Smooth muscle cell (in vitro differentiated cells): ENCODE results near the gene ATP5PD. TPM values are rescaled to one million over a fixed set of nuclear protein-coding genes. Genes with fewer than 3 reads are reported as not detected.

Experiments
- DNase-seq: peaks from one replicate; lab custom pipeline; 2025; ENCODE audit not compliant: unreplicated experiment; lab: John Stamatoyannopoulos, UW
- H2AFZ ChIP-seq: fragments of 200-600 bp; sonication (generic); 2 replicates; pipeline ENCODE4 v1.6.0; 2016; ENCODE audit warnings: antibody characterized with exemption, low read depth, mild to moderate bottlenecking
- H3F3A ChIP-seq: fragments of 200-600 bp; sonication (generic); 2 replicates; pipeline ENCODE4 v1.6.0; 2017; ENCODE audit warnings: antibody characterized with exemption, low read depth
- H3K27ac ChIP-seq: fragments of 200-600 bp; sonication (generic); 2 replicates; pipeline ENCODE4 v1.5.1; 2016; ENCODE audit warnings: low read depth, mild to moderate bottlenecking
- H3K27me3 ChIP-seq: fragments of 200-600 bp; sonication (generic); 2 replicates; pipeline ENCODE4 v1.6.1; 2016; ENCODE audit warnings: low read depth, mild to moderate bottlenecking
- H3K36me3 ChIP-seq: fragments of 200-600 bp; sonication (generic); 2 replicates; pipeline ENCODE4 v1.5.1; 2016; ENCODE audit warnings: low read depth
- H3K4me1 ChIP-seq: fragments of 200-600 bp; sonication (generic); 2 replicates; pipeline ENCODE4 v1.5.1; 2016; ENCODE audit warnings: low read depth
- H3K4me2 ChIP-seq: fragments of 200-600 bp; sonication (generic); 2 replicates; pipeline ENCODE4 v1.6.0; 2016; ENCODE audit warnings: mild to moderate bottlenecking
- H3K4me3 ChIP-seq: fragments of 200-600 bp; sonication (generic); 2 replicates; pipeline ENCODE4 v1.5.1; 2016; ENCODE audit warnings: mild to moderate bottlenecking
- H3K79me2 ChIP-seq: fragments of 200-600 bp; sonication (generic); 2 replicates; pipeline ENCODE4 v1.6.0; 2016; ENCODE audit warnings: low read depth, mild to moderate bottlenecking
- H3K9ac ChIP-seq: fragments of 200-600 bp; sonication (generic); 2 replicates; pipeline ENCODE4 v1.6.0; 2016; ENCODE audit warnings: low read depth
- H3K9me3 ChIP-seq: fragments of 200-600 bp; sonication (generic); replicated peaks from 2 replicates; pipeline ENCODE4 v1.5.1; 2016; ENCODE audit warnings: low read depth
- H4K20me1 ChIP-seq: fragments of 200-600 bp; sonication (generic); 2 replicates; pipeline ENCODE4 v1.6.0; 2016; ENCODE audit warnings: low read depth
- WGBS: methylation state at CpG from one replicate; pipeline ENCODE4 v1.1.7; 2016; ENCODE audit warnings: low lambda C conversion rate; 5-methylcytosine and 5-hydroxymethylcytosine counted together
- polyA plus RNA-seq: library from polyadenylated mRNA; unstranded; fragments of >200 nt; fragmentation: Nextera tagmentation; extraction: Ambion mirVana; gene quantifications from 2 replicates; pipeline ENCODE4 v1.2.1, GENCODE V29; 2016
- total RNA-seq: library from RNA; depleted of rRNA; stranded (reverse); fragments of >200 nt; gene quantifications from 2 replicates; pipeline ENCODE4 v1.2.3, GENCODE V29; 2014
- TF ChIP-seq, protein P1 (sequence below): fragments of 200-600 bp; sonication (generic); IDR thresholded peaks from 2 replicates; pipeline ENCODE4 v1.5.1; 2017; ENCODE audit warnings: borderline replicate concordance, mild to moderate bottlenecking, antibody characterized with exemption; ENCODE audit not compliant: insufficient read depth, poor library complexity, severe bottlenecking

The ATP5PD gene
- total and polyA plus RNA-seq, 2 experiments from 2014 or later = 309 to 318 TPM

DNA sequence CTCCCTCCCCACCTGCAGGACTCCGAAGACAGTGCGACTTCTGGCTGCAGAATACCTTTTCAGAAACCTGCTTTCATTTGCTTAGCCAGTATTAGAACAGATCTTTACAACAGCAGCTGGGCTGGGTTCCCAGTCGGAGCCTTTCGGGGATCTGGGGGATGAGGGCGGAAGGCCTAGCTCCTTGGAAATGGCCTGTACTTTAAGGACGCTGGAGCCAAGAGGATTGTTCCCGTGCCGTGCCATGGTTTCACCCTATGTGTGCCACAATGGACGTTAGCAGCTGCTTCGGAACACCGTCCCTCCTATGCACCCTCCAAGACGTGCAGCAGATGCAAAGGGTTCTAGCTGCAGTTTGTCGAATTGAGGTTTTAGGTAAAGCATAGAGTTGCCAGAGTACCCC is 16.4 kb upstream of the ATP5PD start:
- peaks cover 9% of the 10 kb centered on the region for H3F3A ChIP-seq
- peaks cover 6% of the 10 kb centered on the region for H4K20me1 ChIP-seq
- no peak overlapping the region for H3K4me3 ChIP-seq
- no peak overlapping the region for H3K4me2 ChIP-seq
- WGBS = 98% methylated on average over 13 of the region's 13 CpGs
- H3K36me3 ChIP-seq = no peaks in the 10 kb centered on the region
- no peak overlapping the region for H3K27ac ChIP-seq
- no peaks in the 10 kb centered on the region for H3K9me3 ChIP-seq
- TF ChIP-seq, protein P1, sequence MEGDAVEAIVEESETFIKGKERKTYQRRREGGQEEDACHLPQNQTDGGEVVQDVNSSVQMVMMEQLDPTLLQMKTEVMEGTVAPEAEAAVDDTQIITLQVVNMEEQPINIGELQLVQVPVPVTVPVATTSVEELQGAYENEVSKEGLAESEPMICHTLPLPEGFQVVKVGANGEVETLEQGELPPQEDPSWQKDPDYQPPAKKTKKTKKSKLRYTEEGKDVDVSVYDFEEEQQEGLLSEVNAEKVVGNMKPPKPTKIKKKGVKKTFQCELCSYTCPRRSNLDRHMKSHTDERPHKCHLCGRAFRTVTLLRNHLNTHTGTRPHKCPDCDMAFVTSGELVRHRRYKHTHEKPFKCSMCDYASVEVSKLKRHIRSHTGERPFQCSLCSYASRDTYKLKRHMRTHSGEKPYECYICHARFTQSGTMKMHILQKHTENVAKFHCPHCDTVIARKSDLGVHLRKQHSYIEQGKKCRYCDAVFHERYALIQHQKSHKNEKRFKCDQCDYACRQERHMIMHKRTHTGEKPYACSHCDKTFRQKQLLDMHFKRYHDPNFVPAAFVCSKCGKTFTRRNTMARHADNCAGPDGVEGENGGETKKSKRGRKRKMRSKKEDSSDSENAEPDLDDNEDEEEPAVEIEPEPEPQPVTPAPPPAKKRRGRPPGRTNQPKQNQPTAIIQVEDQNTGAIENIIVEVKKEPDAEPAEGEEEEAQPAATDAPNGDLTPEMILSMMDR = no peak
- H3K9ac ChIP-seq = no peak overlapping the region
- H3K79me2 ChIP-seq = peaks cover 1% of the 10 kb centered on the region
- DNase-seq = no peak
- no peaks in the 10 kb centered on the region for H3K27me3 ChIP-seq
- H2AFZ ChIP-seq = no peak overlapping the region
- H3K4me1 ChIP-seq = no peaks in the 10 kb centered on the region

DNA sequence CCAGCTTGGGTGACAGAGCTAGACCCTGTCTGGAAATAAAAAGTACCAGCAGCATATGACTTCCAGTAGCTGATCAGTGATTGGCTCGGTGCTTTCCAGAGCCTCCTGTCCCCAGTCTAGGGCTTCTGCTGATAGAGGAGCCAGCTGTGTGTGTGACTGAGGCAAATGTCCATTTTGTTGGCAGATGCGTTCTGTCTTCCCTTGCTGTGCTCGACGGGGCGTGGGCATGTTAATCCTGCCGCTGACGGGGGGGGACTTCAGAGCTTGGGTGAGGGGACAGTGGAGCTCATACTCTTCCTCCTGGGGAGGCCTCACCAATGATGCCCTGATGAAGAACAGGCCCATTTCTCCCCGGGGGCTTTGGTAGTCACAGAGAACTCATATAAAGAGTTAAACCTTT is 14.8 kb upstream of the ATP5PD start:
- DNase-seq = no peak
- H3K4me1 ChIP-seq = no peaks in the 10 kb centered on the region
- TF ChIP-seq, protein P1 = no peak

DNA sequence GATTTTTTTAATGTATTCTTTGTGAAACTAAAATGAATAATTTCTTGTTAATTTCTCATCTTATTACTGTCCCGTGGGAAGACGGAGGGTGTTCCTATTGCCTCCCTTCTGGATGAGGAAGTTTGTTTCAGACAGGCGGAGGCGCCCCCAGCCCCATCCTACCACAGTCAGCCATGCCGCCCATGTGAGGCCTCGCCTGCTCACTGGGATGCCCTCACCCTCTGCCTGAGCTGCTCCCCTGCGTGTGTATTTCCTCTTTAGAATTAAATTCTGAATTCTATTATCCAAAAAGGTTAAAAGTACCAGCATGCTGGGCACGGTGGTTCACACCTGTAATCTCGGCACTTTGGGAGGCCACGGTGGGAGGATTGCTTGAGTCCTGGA is 14.3 kb upstream of the ATP5PD start:
- peaks cover 12% of the 10 kb centered on the region for H4K20me1 ChIP-seq
- no peaks in the 10 kb centered on the region for H3K36me3 ChIP-seq
- no peak overlapping the region for H3K4me3 ChIP-seq
- H3K27me3 ChIP-seq = no peaks in the 10 kb centered on the region
- 98% methylated on average over 10 of the region's 10 CpGs for WGBS
- H3K4me1 ChIP-seq = no peaks in the 10 kb centered on the region
- peaks cover 6% of the 10 kb centered on the region for H3K79me2 ChIP-seq
- peaks cover 9% of the 10 kb centered on the region for H3F3A ChIP-seq
- no peak overlapping the region for H3K4me2 ChIP-seq
- TF ChIP-seq, protein P1 = no peak
- no peaks in the 10 kb centered on the region for H3K9me3 ChIP-seq
- H3K27ac ChIP-seq = no peak overlapping the region
- H2AFZ ChIP-seq = no peak overlapping the region
- no peak for DNase-seq
- H3K9ac ChIP-seq = no peak overlapping the region

More for the DNA sequence above, 14.8 kb upstream of the ATP5PD start:
- WGBS = 94% methylated on average over 8 of the region's 8 CpGs
- Histone ChIP-seq H3K9ac (no peak overlapping the region), H3K27me3 (no peaks in the 10 kb centered on the region), H3K79me2 (peaks cover 6% of the 10 kb centered on the region), H3K9me3 (no peaks in the 10 kb centered on the region), H4K20me1 (peaks cover 7% of the 10 kb centered on the region), H3F3A (peaks cover 9% of the 10 kb centered on the region), H3K36me3 (no peaks in the 10 kb centered on the region), H2AFZ (no peak overlapping the region), H3K4me3 (no peak overlapping the region), H3K27ac (no peak overlapping the region), H3K4me2 (no peak overlapping the region)

DNA sequence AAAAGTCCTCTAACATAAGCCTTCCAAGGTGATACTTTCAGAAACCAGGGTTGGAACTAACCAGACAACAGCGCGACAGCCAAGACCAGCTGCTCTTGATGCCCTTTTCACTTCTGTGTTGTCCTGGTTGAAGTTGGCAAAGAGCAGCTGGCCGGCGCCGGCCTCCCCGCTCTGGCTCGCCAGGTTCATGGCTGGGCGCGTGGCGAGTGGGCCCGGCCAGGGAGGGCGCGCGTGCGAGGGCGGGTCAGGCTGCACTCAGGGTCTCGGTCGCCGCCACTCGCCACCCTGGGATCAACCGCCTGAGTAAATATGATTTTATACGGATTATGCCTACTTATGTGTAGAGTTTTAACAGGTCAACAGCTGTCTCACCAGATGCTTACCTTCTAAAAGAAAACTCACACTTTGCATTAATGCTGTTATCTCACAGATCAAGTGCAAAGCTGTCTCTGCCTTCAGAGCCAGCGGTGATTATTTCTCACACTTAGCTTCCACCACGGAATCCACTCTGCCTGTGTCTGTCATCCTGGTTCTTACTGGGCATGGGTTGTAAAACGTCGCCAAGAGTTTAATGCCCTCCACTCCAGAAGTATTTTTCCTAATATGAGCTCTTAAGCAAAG is 13.8 kb upstream of the ATP5PD start:
- Histone ChIP-seq H3K27ac (peak overlapping the region; percentile 62), H3K4me1 (no peaks in the 10 kb centered on the region), H4K20me1 (peaks cover 12% of the 10 kb centered on the region), H2AFZ (no peak overlapping the region), H3K9ac (no peak overlapping the region), H3K9me3 (no peaks in the 10 kb centered on the region), H3K36me3 (no peaks in the 10 kb centered on the region), H3K79me2 (peaks cover 6% of the 10 kb centered on the region), H3K27me3 (no peaks in the 10 kb centered on the region), H3K4me2 (no peak overlapping the region), H3F3A (peaks cover 9% of the 10 kb centered on the region), H3K4me3 (no peak overlapping the region)
- no peak for DNase-seq
- TF ChIP-seq, protein P1 = no peak
- 97% methylated on average over 26 of the region's 26 CpGs for WGBS
